SK-N-SH (cell line): ENCODE data around the gene TGFBI. TPM values are rescaled to one million over a fixed set of nuclear protein-coding genes. Genes with fewer than 3 reads are reported as not detected.

Experiments used
- CTCF ChIA-PET: fragments of 300-600, 350-600 bp; formaldehyde crosslinking; extraction: SDS; loops from one replicate; lab custom pipeline; 2021; lab: Yijun Ruan, JAX
- POLR2A ChIA-PET: fragments of 350-600 bp; sonication (Branson Sonifier 250); formaldehyde crosslinking; extraction: SDS; loops from one replicate; lab custom pipeline; 2020; ENCODE audit warnings: antibody characterized with exemption, inconsistent platforms; lab: Yijun Ruan, JAX
- DNase-seq: peaks from one replicate; pipeline ENCODE4 v3.0.0; 2012
- H2AFZ ChIP-seq: fragments of 200-600 bp; sonication (generic); 2 replicates; pipeline ENCODE4 v1.8.1; 2016; ENCODE audit warnings: antibody characterized with exemption, mild to moderate bottlenecking, low read depth
- H3F3A ChIP-seq: fragments of 200-600 bp; sonication (generic); replicated peaks from 2 replicates; pipeline ENCODE3; 2016; ENCODE audit warnings: antibody characterized with exemption, mild to moderate bottlenecking; ENCODE audit not compliant: insufficient read depth
- H3K27ac ChIP-seq, 2 experiments: fragments of 200-500 bp in 1 of 2; fragments of 200-600 bp in 1 of 2; sonication (Bioruptor generic) in 1 of 2; sonication (generic), shearing (Covaris generic) in 1 of 2; 2 replicates each; pipeline versions ENCODE4 v1.5.1 to v1.6.1; 2014 to 2016; ENCODE audit warnings: low read depth in 2 of 2, inconsistent platforms in 1 of 2, low read length in 1 of 2, mild to moderate bottlenecking in 1 of 2, mixed read lengths in 1 of 2
- H3K27me3 ChIP-seq: fragments of 200-600 bp; sonication (generic), shearing (Covaris generic); 2 replicates; pipeline ENCODE4 v1.6.1; 2016; ENCODE audit warnings: mixed run types; ENCODE audit not compliant: insufficient read depth
- H3K36me3 ChIP-seq, 2 experiments: fragments of 200-500 bp in 1 of 2; fragments of 200-600 bp in 1 of 2; sonication (Bioruptor generic) in 1 of 2; sonication (generic) in 1 of 2; replicated peaks in 1 of 2; 2 replicates each; pipeline versions ENCODE3 to v1.5.1; 2014 to 2016; ENCODE audit warnings: low read length in 1 of 2, mild to moderate bottlenecking in 1 of 2; ENCODE audit not compliant: insufficient read depth in 2 of 2, control insufficient read depth in 1 of 2
- H3K4me1 ChIP-seq, 2 experiments: fragments of 200-500 bp in 1 of 2; fragments of 200-600 bp in 1 of 2; sonication (Bioruptor generic) in 1 of 2; sonication (generic), shearing (Covaris generic) in 1 of 2; 2 replicates each; pipeline versions ENCODE4 v1.5.1 to v1.6.1; 2014 to 2016; ENCODE audit warnings: low read depth in 1 of 2, low read length in 1 of 2, mixed run types in 1 of 2; ENCODE audit not compliant: insufficient read depth in 2 of 2, control insufficient read depth in 1 of 2
- H3K4me2 ChIP-seq: fragments of 200-600 bp; sonication (generic), shearing (Covaris generic); 2 replicates; pipeline ENCODE4 v1.6.1; 2017; ENCODE audit warnings: mixed run types
- H3K4me3 ChIP-seq, 2 experiments: fragments of 200-500 bp in 1 of 2; fragments of 200-600 bp in 1 of 2; sonication (Bioruptor generic) in 1 of 2; sonication (generic), shearing (Covaris generic) in 1 of 2; 2 replicates each; pipeline versions ENCODE4 v1.5.1 to v1.8.1; 2014 to 2016; ENCODE audit warnings: low read depth in 2 of 2, inconsistent platforms in 1 of 2, low read length in 1 of 2, mild to moderate bottlenecking in 1 of 2, mixed read lengths in 1 of 2, moderate library complexity in 1 of 2
- H3K79me2 ChIP-seq: fragments of 200-600 bp; sonication (generic); 2 replicates; pipeline ENCODE4 v1.8.1; 2017; ENCODE audit warnings: mild to moderate bottlenecking; ENCODE audit not compliant: insufficient read depth
- H3K9ac ChIP-seq: fragments of 200-600 bp; sonication (generic); 2 replicates; pipeline ENCODE4 v1.6.1; 2017; ENCODE audit warnings: mixed run types
- H3K9me2 ChIP-seq: fragments of 200-600 bp; sonication (generic); 2 replicates; pipeline ENCODE4 v1.6.1; 2017; ENCODE audit warnings: mixed run types
- H3K9me3 ChIP-seq: fragments of 200-600 bp; sonication (generic); 2 replicates; pipeline ENCODE4 v1.6.1; 2017; ENCODE audit warnings: mixed run types, mild to moderate bottlenecking, moderate library complexity
- H4K20me1 ChIP-seq: fragments of 200-600 bp; sonication (generic); 2 replicates; pipeline ENCODE4 v1.6.1; 2017; ENCODE audit warnings: mild to moderate bottlenecking, mixed run types; ENCODE audit not compliant: insufficient read depth
- FOSL2 ChIP-seq: IDR thresholded peaks from 2 replicates; pipeline ENCODE4 v1.4.0; 2012; ENCODE audit warnings: low read depth, mild to moderate bottlenecking, moderate library complexity, borderline replicate concordance
- FOXM1 ChIP-seq: IDR thresholded peaks from 2 replicates; pipeline ENCODE4 v1.4.0; 2012; ENCODE audit warnings: low read depth, mild to moderate bottlenecking
- MEF2A ChIP-seq: IDR thresholded peaks from 2 replicates; pipeline ENCODE4 v1.4.0; 2012; ENCODE audit warnings: low read depth, borderline replicate concordance
- MXI1 ChIP-seq: IDR thresholded peaks from 2 replicates; pipeline ENCODE4 v1.6.1; 2012; ENCODE audit warnings: mild to moderate bottlenecking, low read depth, low read length, improper control_type of control experiment
- PBX3 ChIP-seq: IDR thresholded peaks from 2 replicates; pipeline ENCODE4; 2012
- RFX5 ChIP-seq: IDR thresholded peaks from 2 replicates; pipeline ENCODE4 v1.6.1; 2012; ENCODE audit warnings: mild to moderate bottlenecking, improper control_type of control experiment, low read length
- TCF12 ChIP-seq: IDR thresholded peaks from 2 replicates; pipeline ENCODE4 v1.4.0; 2012
- TEAD4 ChIP-seq: IDR thresholded peaks from 2 replicates; pipeline ENCODE4 v1.4.0; 2012; ENCODE audit warnings: mild to moderate bottlenecking, borderline replicate concordance; ENCODE audit not compliant: insufficient read depth
- USF2 ChIP-seq: fragments of 150-350 bp; IDR thresholded peaks from 2 replicates; pipeline ENCODE4 v1.6.1; 2017; ENCODE audit warnings: antibody characterized with exemption, low read length, low read depth, borderline replicate concordance
- WGBS: methylation state at CpG from one replicate; pipeline ENCODE4 v1.1.6; 2017; ENCODE audit warnings: low lambda C conversion rate; 5-methylcytosine and 5-hydroxymethylcytosine counted together
- polyA plus RNA-seq, 3 experiments: library from polyadenylated mRNA; depleted of rRNA; stranded (reverse); fragments of >200 nt; gene quantifications; 2 replicates each; pipeline ENCODE4 v1.2.3, GENCODE V29; 2012

The TGFBI gene
- polyA plus RNA-seq, 1 of the 3 experiments (the other 2 are of a cell fraction), result 2,678 TPM

GRCh38 chr5:136025900-136026299, 2.9 kb upstream of the TGFBI start:
- H3K4me1 ChIP-seq, result peaks cover 11 to 18% of the 10 kb centered on the region in 2 experiments
- peaks cover 13% of the 10 kb centered on the region for H4K20me1 ChIP-seq
- TF ChIP-seq FOXM1 (no peak), PBX3 (no peak), MXI1 (no peak), TEAD4 (no peak), USF2 (no peak), RFX5 (no peak), TCF12 (no peak), MEF2A (no peak)
- no peaks in the 10 kb centered on the region for H3K9me2 ChIP-seq
- no peak for DNase-seq
- peaks cover 25% of the 10 kb centered on the region for H3F3A ChIP-seq
- ChIA-PET POLR2A (no interaction called here), CTCF (interaction anchor here (0.6 to 2.6 kb wide), 3 partner anchors 57 to 80 kb away, joined by 3 to 10 read pairs (median 3); no protein-coding TSS in a partner anchor)
- no peak overlapping the region for H3K4me2 ChIP-seq
- H2AFZ ChIP-seq, result no peak overlapping the region
- peaks cover 28% of the 10 kb centered on the region for H3K79me2 ChIP-seq
- H3K9ac ChIP-seq, result no peak overlapping the region
- H3K9me3 ChIP-seq, result no peaks in the 10 kb centered on the region
- 93% methylated on average over 2 of the region's 2 CpGs for WGBS
- H3K4me3 ChIP-seq, result no peak overlapping the region
- peak overlapping the region in 1 of 2 experiments; percentile 29; a peak in 1 of 4 replicates for H3K27ac ChIP-seq
- no peaks in the 10 kb centered on the region for H3K27me3 ChIP-seq
- peaks cover 3 to 14% of the 10 kb centered on the region in 2 experiments for H3K36me3 ChIP-seq

GRCh38 chr5:136026636-136027035, 2.2 kb upstream of the TGFBI start:
- WGBS, result 94% methylated on average over 3 of the region's 3 CpGs
- H3F3A ChIP-seq, result peaks cover 22% of the 10 kb centered on the region
- TF ChIP-seq FOSL2, result no peak
- TF ChIP-seq MXI1, result no peak
- H3K9ac ChIP-seq, result no peak overlapping the region
- ChIA-PET CTCF (interaction anchor here (1.0 to 2.6 kb wide), 3 partner anchors 8 to 81 kb away, joined by 3 to 10 read pairs (median 6); no protein-coding TSS in a partner anchor), POLR2A (no interaction called here)
- H3K4me1 ChIP-seq, result peaks cover 19 to 22% of the 10 kb centered on the region in 2 experiments
- H3K9me3 ChIP-seq, result no peaks in the 10 kb centered on the region
- H3K4me3 ChIP-seq, result no peak overlapping the region
- peaks cover 36% of the 10 kb centered on the region for H3K79me2 ChIP-seq
- H3K27me3 ChIP-seq, result no peaks in the 10 kb centered on the region
- H3K9me2 ChIP-seq, result no peaks in the 10 kb centered on the region
- no peak overlapping the region for H2AFZ ChIP-seq
- H3K4me2 ChIP-seq, result no peak overlapping the region
- peaks cover 20% of the 10 kb centered on the region for H4K20me1 ChIP-seq
- DNase-seq, result no peak
- H3K36me3 ChIP-seq, result peaks cover 5 to 22% of the 10 kb centered on the region in 2 experiments
- H3K27ac ChIP-seq, result no peak overlapping the region

- H3K36me3 ChIP-seq, result peaks cover 9 to 27% of the 10 kb centered on the region in 2 experiments
- WGBS, result 98% methylated on average over 4 of the region's 4 CpGs
- peaks cover 42% of the 10 kb centered on the region for H3K79me2 ChIP-seq
- no peaks in the 10 kb centered on the region for H3K9me3 ChIP-seq
- H3K27ac ChIP-seq, result no peak overlapping the region
- H2AFZ ChIP-seq, result no peak overlapping the region
- TF ChIP-seq TEAD4, result no peak
- no peak for DNase-seq
- peaks cover 25 to 29% of the 10 kb centered on the region in 2 experiments for H3K4me1 ChIP-seq
- H3K4me2 ChIP-seq, result no peak overlapping the region
- H3K27me3 ChIP-seq, result no peaks in the 10 kb centered on the region
- no peaks in the 10 kb centered on the region for H3K9me2 ChIP-seq
- H3F3A ChIP-seq, result peaks cover 23% of the 10 kb centered on the region
- no peak overlapping the region for H3K9ac ChIP-seq
- POLR2A ChIA-PET, result no interaction called here
- H4K20me1 ChIP-seq, result peaks cover 27% of the 10 kb centered on the region
- no peak overlapping the region for H3K4me3 ChIP-seq
- CTCF ChIA-PET, result interaction anchor here (1.2 to 2.6 kb wide), 4 partner anchors 7 to 55 kb away, joined by 3 to 10 read pairs (median 6); no protein-coding TSS in a partner anchor
Observed at GRCh38 chr5:136027311-136027710, 1.5 kb upstream of the TGFBI start.
